DND-41 (cell line): Measurements from ENCODE around the gene ZNF367.

Source experiments
- CTCF ChIP-seq: IDR thresholded peaks from 2 replicates; pipeline ENCODE4 v1.5.1; 2012; ENCODE audit warnings: borderline replicate concordance, low read length, moderate library complexity, mild to moderate bottlenecking; ENCODE audit not compliant: poor library complexity, severe bottlenecking; ENCODE audit errors: extremely low read depth
- EZH2 ChIP-seq: IDR thresholded peaks from 3 replicates; pipeline ENCODE4 v1.6.1; 2012; ENCODE audit warnings: borderline replicate concordance, low read depth, mild to moderate bottlenecking, moderate library complexity, low read length, inconsistent platforms; ENCODE audit not compliant: severe bottlenecking

DNA sequence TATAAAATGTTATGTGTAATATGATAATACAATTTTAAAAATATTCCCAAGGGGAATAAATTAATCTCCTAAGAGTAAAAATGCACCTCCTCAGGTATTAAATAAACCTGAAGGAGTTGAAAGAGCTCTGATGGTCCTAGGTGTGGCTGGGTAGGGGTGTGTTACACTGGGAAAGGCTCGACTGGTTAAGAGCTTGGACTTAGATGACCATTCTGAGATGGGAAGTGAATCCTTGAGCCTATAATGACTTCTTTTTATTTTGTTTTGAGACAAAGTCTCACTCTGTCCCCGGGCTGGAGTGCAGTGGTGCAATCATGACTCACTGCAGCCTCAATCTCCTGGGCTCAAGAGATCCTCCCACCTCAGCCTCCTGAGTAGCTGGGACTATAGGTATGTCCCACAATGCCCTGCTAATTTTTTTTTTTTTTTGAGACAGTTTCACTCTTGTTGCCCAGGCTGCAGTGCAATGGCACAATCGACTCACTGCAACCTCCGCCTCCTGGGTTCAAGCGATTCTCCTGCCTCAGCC is 22.6 kb upstream of the ZNF367 start:
- TF ChIP-seq CTCF (no peak), EZH2 (no peak)
